Loucy (cell line): ENCODE results near the gene PEAK1.

Experiments
- EZH2phosphoT487 ChIP-seq: fragments of 200-600 bp; IDR thresholded peaks from 2 replicates; pipeline ENCODE4 v1.6.1; 2018; ENCODE audit warnings: antibody characterized with exemption, mild to moderate bottlenecking, moderate library complexity, borderline replicate concordance
- TF ChIP-seq, protein P1 (sequence below): fragments of 200-600 bp; sonication (generic); conservative IDR thresholded peaks from 2 replicates; pipeline ENCODE4 v1.5.1; 2014; ENCODE audit warnings: mild to moderate bottlenecking, antibody characterized with exemption, low read length

GRCh38 chr15:77305953-77306352 lies 114.0 kb downstream of the PEAK1 start:
- TF ChIP-seq, protein P1, sequence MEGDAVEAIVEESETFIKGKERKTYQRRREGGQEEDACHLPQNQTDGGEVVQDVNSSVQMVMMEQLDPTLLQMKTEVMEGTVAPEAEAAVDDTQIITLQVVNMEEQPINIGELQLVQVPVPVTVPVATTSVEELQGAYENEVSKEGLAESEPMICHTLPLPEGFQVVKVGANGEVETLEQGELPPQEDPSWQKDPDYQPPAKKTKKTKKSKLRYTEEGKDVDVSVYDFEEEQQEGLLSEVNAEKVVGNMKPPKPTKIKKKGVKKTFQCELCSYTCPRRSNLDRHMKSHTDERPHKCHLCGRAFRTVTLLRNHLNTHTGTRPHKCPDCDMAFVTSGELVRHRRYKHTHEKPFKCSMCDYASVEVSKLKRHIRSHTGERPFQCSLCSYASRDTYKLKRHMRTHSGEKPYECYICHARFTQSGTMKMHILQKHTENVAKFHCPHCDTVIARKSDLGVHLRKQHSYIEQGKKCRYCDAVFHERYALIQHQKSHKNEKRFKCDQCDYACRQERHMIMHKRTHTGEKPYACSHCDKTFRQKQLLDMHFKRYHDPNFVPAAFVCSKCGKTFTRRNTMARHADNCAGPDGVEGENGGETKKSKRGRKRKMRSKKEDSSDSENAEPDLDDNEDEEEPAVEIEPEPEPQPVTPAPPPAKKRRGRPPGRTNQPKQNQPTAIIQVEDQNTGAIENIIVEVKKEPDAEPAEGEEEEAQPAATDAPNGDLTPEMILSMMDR, result no peak
- TF ChIP-seq EZH2phosphoT487, result no peak
